ENCODE measurements around the gene PPP3CA.

DNA sequence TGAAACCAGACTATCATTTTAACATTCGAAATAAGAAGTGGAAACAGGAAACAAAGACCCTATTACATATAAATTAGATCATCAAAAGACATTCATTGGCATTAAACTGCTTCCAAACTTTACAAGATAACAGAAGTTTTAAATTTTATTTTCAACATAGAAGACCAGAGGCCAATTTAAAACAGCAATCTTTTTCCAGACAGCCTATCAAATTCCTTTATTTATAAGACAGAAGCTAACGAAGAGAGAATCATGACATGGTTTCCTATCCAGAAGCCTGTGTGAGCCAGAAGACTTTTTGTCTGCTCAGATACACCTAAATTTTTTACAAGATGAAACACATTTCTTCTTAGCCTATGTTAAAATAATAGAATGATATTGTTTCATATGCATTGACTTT lies 291.9 kb downstream of the PPP3CA start:
- no peak for TF ChIP-seq POLR2AphosphoS5 (IDR thresholded peaks at IDR 0.05; ENCODE audit: low read depth, low read length)
- TF ChIP-seq, protein P1, sequence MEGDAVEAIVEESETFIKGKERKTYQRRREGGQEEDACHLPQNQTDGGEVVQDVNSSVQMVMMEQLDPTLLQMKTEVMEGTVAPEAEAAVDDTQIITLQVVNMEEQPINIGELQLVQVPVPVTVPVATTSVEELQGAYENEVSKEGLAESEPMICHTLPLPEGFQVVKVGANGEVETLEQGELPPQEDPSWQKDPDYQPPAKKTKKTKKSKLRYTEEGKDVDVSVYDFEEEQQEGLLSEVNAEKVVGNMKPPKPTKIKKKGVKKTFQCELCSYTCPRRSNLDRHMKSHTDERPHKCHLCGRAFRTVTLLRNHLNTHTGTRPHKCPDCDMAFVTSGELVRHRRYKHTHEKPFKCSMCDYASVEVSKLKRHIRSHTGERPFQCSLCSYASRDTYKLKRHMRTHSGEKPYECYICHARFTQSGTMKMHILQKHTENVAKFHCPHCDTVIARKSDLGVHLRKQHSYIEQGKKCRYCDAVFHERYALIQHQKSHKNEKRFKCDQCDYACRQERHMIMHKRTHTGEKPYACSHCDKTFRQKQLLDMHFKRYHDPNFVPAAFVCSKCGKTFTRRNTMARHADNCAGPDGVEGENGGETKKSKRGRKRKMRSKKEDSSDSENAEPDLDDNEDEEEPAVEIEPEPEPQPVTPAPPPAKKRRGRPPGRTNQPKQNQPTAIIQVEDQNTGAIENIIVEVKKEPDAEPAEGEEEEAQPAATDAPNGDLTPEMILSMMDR (IDR thresholded peaks at IDR 0.05 in 2 of 3, conservative IDR thresholded peaks at IDR 0.05 in 1 of 3; ENCODE audit: borderline replicate concordance in 1 of 3, insufficient read depth in 1 of 3, low read depth in 2 of 3, low read length in 2 of 3) = no peak
- no peak for TF ChIP-seq POLR2A (IDR thresholded peaks at IDR 0.05; ENCODE audit: borderline replicate concordance, extremely low read depth, insufficient read depth, insufficient read length)
- TF ChIP-seq EZH2 (IDR thresholded peaks at IDR 0.05) = no peak
- TF ChIP-seq SIN3A (IDR thresholded peaks at IDR 0.05; ENCODE audit: low read depth) = no peak
- no peak for TF ChIP-seq CEBPB (IDR thresholded peaks at IDR 0.05; ENCODE audit: low read depth)
- TF ChIP-seq JUND (IDR thresholded peaks at IDR 0.05) = no peak
- TF ChIP-seq EZH2phosphoT487 (IDR thresholded peaks at IDR 0.05; ENCODE audit: borderline replicate concordance) = no peak
- no peak for TF ChIP-seq CBX3 (IDR thresholded peaks at IDR 0.05; ENCODE audit: low read depth)

Measured in HCT116 (cell line).